NCI-H1417 treated with DMSO at 0.1 percent for 48 hours (cell line): Measurements from ENCODE around the gene GPATCH8.

Experiments
- DNase-seq: peaks from one replicate; lab custom pipeline; 2025; lab: John Stamatoyannopoulos, UW

Gene GPATCH8

GRCh38 chr17:44354582-44355561 lies 148.3 kb downstream of the GPATCH8 start:
- no peak for DNase-seq

DNA sequence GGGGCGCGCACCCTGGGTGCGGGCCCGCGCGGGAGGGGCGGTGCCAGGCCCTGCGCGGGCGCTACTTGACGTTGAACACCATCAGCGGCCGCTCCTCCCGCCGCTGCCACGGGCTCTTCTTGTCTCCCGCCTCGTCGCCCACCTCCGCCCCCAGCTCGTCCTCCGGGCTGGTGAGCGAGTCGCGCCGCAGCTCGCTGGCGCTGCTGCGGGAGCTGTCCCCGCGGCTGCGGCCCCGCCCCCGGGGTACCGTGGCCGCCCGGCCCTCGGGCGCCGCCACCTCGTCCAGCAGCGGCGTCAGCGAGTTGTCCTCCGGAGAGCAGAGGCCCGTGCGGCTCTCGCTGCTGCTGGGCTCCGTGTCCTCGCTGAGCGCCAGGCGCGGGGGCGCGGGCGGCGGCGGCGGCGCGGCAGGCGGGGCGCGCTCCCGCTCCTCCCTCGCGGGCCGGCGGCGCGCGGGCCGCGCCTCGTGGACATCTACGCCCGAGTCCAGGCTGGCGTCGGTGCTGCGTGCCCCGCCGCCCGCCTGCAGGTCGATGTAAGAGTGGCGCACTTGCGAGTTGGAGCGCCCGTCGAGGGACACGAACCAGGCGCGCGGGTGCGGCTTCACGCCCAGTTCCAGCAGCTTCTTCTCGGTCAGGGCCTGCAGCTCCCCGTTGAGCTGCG lies 149.4 kb downstream of the GPATCH8 start:
- DNase-seq: no peak

DNA sequence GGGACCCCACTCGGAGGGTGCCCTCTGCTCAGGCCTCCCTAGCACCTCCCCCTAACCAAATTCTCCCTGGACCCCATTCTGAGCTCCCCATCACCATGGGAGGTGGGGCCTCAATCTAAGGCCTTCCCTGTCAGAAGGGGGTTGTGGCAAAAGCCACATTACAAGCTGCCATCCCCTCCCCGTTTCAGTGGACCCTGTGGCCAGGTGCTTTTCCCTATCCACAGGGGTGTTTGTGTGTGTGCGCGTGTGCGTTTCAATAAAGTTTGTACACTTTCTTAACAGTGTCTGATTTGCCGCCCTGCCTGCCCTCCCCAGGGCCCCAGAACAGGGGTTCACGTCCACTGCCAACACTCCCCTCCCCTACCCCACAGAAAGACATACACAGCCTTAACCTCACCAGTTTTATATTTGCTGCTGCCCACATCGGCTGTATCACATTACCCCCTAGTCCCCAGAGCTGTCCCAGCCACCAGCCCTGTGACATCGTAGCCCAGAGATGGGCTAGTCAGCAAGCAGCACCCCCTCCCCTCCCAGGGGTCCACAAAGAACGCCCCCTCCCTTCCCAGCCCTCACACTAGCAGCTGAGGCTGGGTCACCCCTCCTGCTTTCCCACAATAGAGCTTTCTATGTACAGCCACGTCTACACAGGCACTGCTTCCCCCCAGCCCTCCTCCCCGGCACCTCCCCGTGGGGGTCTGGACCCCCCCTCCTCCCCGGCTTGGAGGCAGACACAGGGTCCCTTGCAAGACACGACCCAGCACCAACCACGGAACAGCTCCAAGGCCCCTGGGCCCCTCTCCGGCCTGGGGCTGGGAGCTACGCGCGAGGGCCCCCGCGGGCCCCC lies 150.2 kb downstream of the GPATCH8 start:
- no peak for DNase-seq

DNA sequence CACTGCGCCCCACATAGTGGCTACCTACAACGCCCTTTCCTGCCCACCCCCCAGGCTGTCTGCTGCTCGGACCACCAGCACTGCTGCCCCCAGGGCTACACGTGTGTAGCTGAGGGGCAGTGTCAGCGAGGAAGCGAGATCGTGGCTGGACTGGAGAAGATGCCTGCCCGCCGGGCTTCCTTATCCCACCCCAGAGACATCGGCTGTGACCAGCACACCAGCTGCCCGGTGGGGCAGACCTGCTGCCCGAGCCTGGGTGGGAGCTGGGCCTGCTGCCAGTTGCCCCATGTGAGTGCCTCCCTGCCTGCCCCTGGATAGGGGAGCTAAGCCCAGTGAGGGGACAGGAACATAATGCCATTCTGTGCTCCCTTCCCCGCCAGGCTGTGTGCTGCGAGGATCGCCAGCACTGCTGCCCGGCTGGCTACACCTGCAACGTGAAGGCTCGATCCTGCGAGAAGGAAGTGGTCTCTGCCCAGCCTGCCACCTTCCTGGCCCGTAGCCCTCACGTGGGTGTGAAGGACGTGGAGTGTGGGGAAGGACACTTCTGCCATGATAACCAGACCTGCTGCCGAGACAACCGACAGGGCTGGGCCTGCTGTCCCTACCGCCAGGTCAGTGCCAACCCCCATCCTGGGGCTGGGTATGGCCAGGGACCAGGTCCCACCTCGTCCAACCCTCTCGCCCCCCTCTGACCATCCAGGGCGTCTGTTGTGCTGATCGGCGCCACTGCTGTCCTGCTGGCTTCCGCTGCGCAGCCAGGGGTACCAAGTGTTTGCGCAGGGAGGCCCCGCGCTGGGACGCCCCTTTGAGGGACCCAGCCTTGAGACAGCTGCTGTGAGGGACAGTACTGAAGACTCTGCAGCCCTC lies 151.0 kb downstream of the GPATCH8 start:
- no peak for DNase-seq

- DNase-seq: no peak
Measured at GRCh38 chr17:44351464-44351863, 151.7 kb downstream of the GPATCH8 start.

GRCh38 chr17:44350733-44351226 lies 152.4 kb downstream of the GPATCH8 start:
- DNase-seq: no peak

- DNase-seq: no peak
Measured at GRCh38 chr17:44349553-44350070, 153.6 kb downstream of the GPATCH8 start.

- no peak for DNase-seq
Measured at GRCh38 chr17:44348988-44349364, 154.2 kb downstream of the GPATCH8 start.

- DNase-seq: no peak
Measured at GRCh38 chr17:44348234-44348987, 154.8 kb downstream of the GPATCH8 start.
